OCI-LY7 (cell line): Measurements from ENCODE around the gene ZFAND2A. TPM values are rescaled to one million over a fixed set of nuclear protein-coding genes. Genes with fewer than 3 reads are reported as not detected.
A peak's percentile ranks its signal among the peaks of the same experiment; 100 is the strongest.

Source experiments
- BruUV-seq: library from RNA; stranded (reverse); fragments of 400-500 nt; replicated peaks from 2 replicates; lab custom pipeline; 2021; lab: Mats Ljungman, UMichigan
- CTCF ChIA-PET: fragments of 300-600 bp; sonication (Branson Sonifier 250); formaldehyde crosslinking; loops from one replicate; lab custom pipeline; 2022; ENCODE audit warnings: antibody characterized with exemption; ENCODE audit not compliant: unreplicated experiment; lab: Charles Lee
- POLR2A ChIA-PET: fragments of 300-600 bp; sonication (Branson Sonifier 250); formaldehyde crosslinking; loops from one replicate; lab custom pipeline; 2022; ENCODE audit warnings: antibody characterized with exemption; lab: Charles Lee
- DNase-seq: peaks from one replicate; pipeline ENCODE4 v3.0.0-alpha.2; 2015; ENCODE audit warnings: low spot score
- H2AFZ ChIP-seq: fragments of 200-600 bp; sonication (generic), shearing (Covaris generic); 2 replicates; pipeline ENCODE4 v1.6.1; 2014; ENCODE audit warnings: mild to moderate bottlenecking, antibody characterized with exemption, low read length, moderate library complexity
- H3K27ac ChIP-seq: fragments of 200-600 bp; sonication (generic); 2 replicates; pipeline ENCODE4 v1.5.1; 2014; ENCODE audit warnings: mixed run types, low read depth, mild to moderate bottlenecking, moderate library complexity, low read length, inconsistent platforms; ENCODE audit not compliant: poor library complexity, severe bottlenecking
- H3K36me3 ChIP-seq: fragments of 200-600 bp; sonication (generic); 2 replicates; pipeline ENCODE4 v1.6.1; 2014; ENCODE audit warnings: mild to moderate bottlenecking, antibody characterized with exemption, low read length, moderate library complexity, mixed read lengths; ENCODE audit not compliant: insufficient read depth
- H3K4me1 ChIP-seq: fragments of 200-600 bp; sonication (generic); 2 replicates; pipeline ENCODE4 v1.5.1; 2014; ENCODE audit warnings: mild to moderate bottlenecking, low read length; ENCODE audit not compliant: insufficient read depth, poor library complexity, severe bottlenecking
- H3K4me2 ChIP-seq: fragments of 200-600 bp; sonication (generic); 2 replicates; pipeline ENCODE4 v1.6.1; 2014; ENCODE audit warnings: mild to moderate bottlenecking, low read length
- H3K4me3 ChIP-seq: fragments of 200-600 bp; sonication (generic); 2 replicates; pipeline ENCODE4 v1.5.1; 2014; ENCODE audit warnings: mild to moderate bottlenecking, low read depth, low read length; ENCODE audit not compliant: poor library complexity, severe bottlenecking
- H3K79me2 ChIP-seq: fragments of 200-600 bp; sonication (generic); 2 replicates; pipeline ENCODE4 v1.6.1; 2016; ENCODE audit warnings: low read depth, mild to moderate bottlenecking, low read length, moderate library complexity, mixed read lengths; ENCODE audit not compliant: insufficient read depth
- H3K9me2 ChIP-seq: fragments of 200-600 bp; sonication (generic); 2 replicates; pipeline ENCODE4 v1.6.1; 2016; ENCODE audit warnings: mild to moderate bottlenecking, low read length, mixed read lengths; ENCODE audit not compliant: insufficient read depth
- H3K9me3 ChIP-seq: fragments of 200-600 bp; sonication (generic); 2 replicates; pipeline ENCODE4 v1.6.1; 2014; ENCODE audit warnings: mild to moderate bottlenecking, mixed run types, low read length, mixed read lengths
- H4K20me1 ChIP-seq: fragments of 200-600 bp; sonication (generic); 2 replicates; pipeline ENCODE4 v1.6.1; 2014; ENCODE audit warnings: mild to moderate bottlenecking, antibody characterized with exemption, low read length, moderate library complexity, mixed read lengths; ENCODE audit not compliant: insufficient read depth
- EZH2phosphoT487 ChIP-seq: fragments of 200-600 bp; sonication (generic); IDR thresholded peaks from 2 replicates; pipeline ENCODE4 v1.6.1; 2018; ENCODE audit warnings: low read depth, borderline replicate concordance, mild to moderate bottlenecking, mixed run types, antibody characterized with exemption, low read length, moderate library complexity, mixed read lengths
- intact Hi-C: fragments of 100-400 bp; cut with micrococcal nuclease; formaldehyde crosslinking; loops from one replicate; pipeline ENCODE4 v1.10.0; 2022; ENCODE audit not compliant: unreplicated experiment
- total RNA-seq, 2 experiments: library from RNA; depleted of rRNA in 1 of 2; stranded (reverse); fragments of >200 nt in 1 of 2; shearing (Covaris generic) in 1 of 2; gene quantifications; 2 replicates each; pipeline ENCODE4 v1.2.3, GENCODE V29; 2014 to 2022
- TF ChIP-seq, protein P1 (sequence below): fragments of 200-600 bp; sonication (generic); conservative IDR thresholded peaks from 2 replicates; pipeline ENCODE4 v1.5.1; 2014; ENCODE audit warnings: mild to moderate bottlenecking, antibody characterized with exemption, low read length, moderate library complexity, mixed read lengths

ZFAND2A gene
- total RNA-seq, 2 experiments from 2014 or later, result 20.4 to 22.9 TPM

DNA sequence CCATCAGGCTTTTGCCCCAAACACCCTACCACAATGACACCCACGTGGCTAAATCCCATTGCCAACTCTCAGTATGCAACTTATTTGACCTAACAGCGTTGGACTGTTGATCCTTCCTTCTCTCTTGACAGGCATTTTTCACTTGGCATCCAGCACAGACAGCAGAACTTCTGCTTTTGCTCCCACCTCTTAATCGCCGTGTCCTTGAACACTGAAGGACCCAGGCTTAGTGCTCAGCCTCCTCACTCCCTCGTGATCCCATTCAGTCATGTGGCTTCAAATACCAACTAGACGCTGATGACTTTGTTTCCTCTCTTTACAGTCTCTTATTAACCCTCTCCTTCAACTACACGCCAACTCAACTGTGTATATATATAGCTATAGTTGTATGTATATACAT is 25.0 kb downstream of the ZFAND2A start:
- Histone ChIP-seq H4K20me1 (no peaks in the 10 kb centered on the region), H3K4me1 (peaks cover 22% of the 10 kb centered on the region), H2AFZ (no peak overlapping the region), H3K9me2 (no peaks in the 10 kb centered on the region), H3K4me3 (no peak overlapping the region), H3K4me2 (no peak overlapping the region), H3K79me2 (peaks cover 22% of the 10 kb centered on the region; the same call in 1 of the 2 replicates), H3K36me3 (peaks cover 19% of the 10 kb centered on the region), H3K9me3 (no peaks in the 10 kb centered on the region; the same call in 1 of the 2 replicates), H3K27ac (no peak overlapping the region)
- TF ChIP-seq, protein P1, sequence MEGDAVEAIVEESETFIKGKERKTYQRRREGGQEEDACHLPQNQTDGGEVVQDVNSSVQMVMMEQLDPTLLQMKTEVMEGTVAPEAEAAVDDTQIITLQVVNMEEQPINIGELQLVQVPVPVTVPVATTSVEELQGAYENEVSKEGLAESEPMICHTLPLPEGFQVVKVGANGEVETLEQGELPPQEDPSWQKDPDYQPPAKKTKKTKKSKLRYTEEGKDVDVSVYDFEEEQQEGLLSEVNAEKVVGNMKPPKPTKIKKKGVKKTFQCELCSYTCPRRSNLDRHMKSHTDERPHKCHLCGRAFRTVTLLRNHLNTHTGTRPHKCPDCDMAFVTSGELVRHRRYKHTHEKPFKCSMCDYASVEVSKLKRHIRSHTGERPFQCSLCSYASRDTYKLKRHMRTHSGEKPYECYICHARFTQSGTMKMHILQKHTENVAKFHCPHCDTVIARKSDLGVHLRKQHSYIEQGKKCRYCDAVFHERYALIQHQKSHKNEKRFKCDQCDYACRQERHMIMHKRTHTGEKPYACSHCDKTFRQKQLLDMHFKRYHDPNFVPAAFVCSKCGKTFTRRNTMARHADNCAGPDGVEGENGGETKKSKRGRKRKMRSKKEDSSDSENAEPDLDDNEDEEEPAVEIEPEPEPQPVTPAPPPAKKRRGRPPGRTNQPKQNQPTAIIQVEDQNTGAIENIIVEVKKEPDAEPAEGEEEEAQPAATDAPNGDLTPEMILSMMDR, result no peak
- no peak for TF ChIP-seq EZH2phosphoT487
- POLR2A ChIA-PET, result no interaction called here
- DNase-seq, result no peak
- intact Hi-C loops, result no loop called here
- CTCF ChIA-PET, result no interaction called here
- no TSS peak for BruUV-seq

DNA sequence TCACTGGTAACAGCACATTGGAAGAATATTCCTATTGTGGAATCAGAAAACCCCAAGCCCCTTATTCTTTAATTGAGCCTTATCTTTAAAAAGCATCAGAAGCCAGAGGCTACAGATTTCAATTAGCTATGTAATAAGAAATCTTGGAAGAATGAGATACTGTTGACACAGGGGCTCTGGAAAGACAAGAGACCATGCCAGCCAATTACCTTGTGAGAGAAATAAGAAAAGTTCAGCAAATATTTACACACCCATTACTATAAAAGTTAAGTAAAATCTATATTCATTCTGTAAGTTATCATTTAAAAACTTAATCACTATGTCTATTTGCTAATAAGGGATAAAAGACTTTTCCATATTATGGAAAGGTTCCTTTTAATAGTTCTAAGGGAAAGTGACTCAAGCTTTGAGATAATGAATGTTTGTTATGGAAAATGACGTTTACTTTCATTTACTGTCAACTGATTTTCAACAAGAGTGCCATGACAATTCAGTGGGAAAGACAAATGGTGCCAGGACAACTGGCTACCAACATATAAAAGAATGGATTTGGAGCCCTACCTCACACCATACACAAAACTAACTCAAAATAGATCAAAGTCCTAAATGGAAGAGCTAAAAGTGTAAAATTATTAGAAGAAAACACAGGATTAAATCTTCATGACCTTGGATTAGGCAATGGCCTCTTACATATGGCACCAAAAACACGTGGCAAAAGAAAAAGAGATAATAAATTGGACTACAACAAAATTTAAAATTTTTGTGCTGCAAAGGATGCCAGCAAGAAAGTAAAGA is 28.3 kb downstream of the ZFAND2A start:
- Histone ChIP-seq H2AFZ (no peak overlapping the region), H4K20me1 (no peaks in the 10 kb centered on the region), H3K4me2 (no peak overlapping the region), H3K79me2 (peaks cover 11% of the 10 kb centered on the region; the same call in 1 of the 2 replicates), H3K9me2 (no peaks in the 10 kb centered on the region), H3K27ac (no peak overlapping the region), H3K36me3 (peaks cover 26% of the 10 kb centered on the region), H3K4me1 (peaks cover 2% of the 10 kb centered on the region), H3K9me3 (no peaks in the 10 kb centered on the region; the same call in 1 of the 2 replicates), H3K4me3 (no peak overlapping the region)
- ChIA-PET POLR2A (no interaction called here), CTCF (no interaction called here)
- DNase-seq, result no peak
- TF ChIP-seq, protein P1, result no peak
- TF ChIP-seq EZH2phosphoT487, result no peak
- TSS peak; percentile 47 for BruUV-seq
- intact Hi-C loops, result no loop called here
